Upper lobe of left lung (tissue), 4 donors: Measurements from ENCODE around the gene CACHD1.

Experiments used
- CTCF ChIP-seq, 6 experiments: fragments of 450-650 bp in 4 of 6; fragments of 200-600 bp in 2 of 6; sonication (generic) in 2 of 6; IDR thresholded peaks; one replicate each; pipeline ENCODE4 v1.5.1; 2016 to 2019; ENCODE audit warnings: antibody characterized with exemption in 6 of 6
- EP300 ChIP-seq, 4 donors: sonication (generic); formaldehyde crosslinking; IDR thresholded peaks; one replicate each; pipeline ENCODE4 v1.5.1; 2017; ENCODE audit warnings: antibody characterized with exemption in 4 of 4, control low read depth in 2 of 4
- POLR2A ChIP-seq, 4 donors: fragments of 450-650 bp; IDR thresholded peaks; one replicate each; pipeline ENCODE4 v1.5.1; 2016 to 2017; ENCODE audit warnings: antibody characterized with exemption in 4 of 4, mild to moderate bottlenecking in 2 of 4

GRCh38 chr1:64569411-64569810 lies 99.5 kb downstream of the CACHD1 start:
- no peak for TF ChIP-seq CTCF (IDR thresholded peaks at IDR 0.05)
- TF ChIP-seq EP300 (IDR thresholded peaks at IDR 0.05), result no peak
- TF ChIP-seq POLR2A (IDR thresholded peaks at IDR 0.05), result no peak
